Neuronal stem cell (in vitro differentiated cells): ENCODE results near the gene CLMN.

ENCODE experiments used
- DNase-seq: peaks from one replicate; pipeline ENCODE4 v3.0.0-alpha.2; 2013; ENCODE audit warnings: low spot score
- H2AFZ ChIP-seq: one replicate; pipeline ENCODE4 v1.6.1; 2013; ENCODE audit warnings: mild to moderate bottlenecking, low read length, inconsistent platforms
- H2AK5ac ChIP-seq: 2 replicates; pipeline ENCODE4 v1.6.1; 2013; ENCODE audit warnings: low read depth, mild to moderate bottlenecking, inconsistent platforms, low read length, moderate library complexity, mixed read lengths
- H2BK120ac ChIP-seq: 2 replicates; pipeline ENCODE4 v1.6.1; 2013; ENCODE audit warnings: low read depth, mild to moderate bottlenecking, inconsistent platforms, low read length, moderate library complexity, mixed read lengths
- H2BK12ac ChIP-seq: one replicate; pipeline ENCODE4 v1.6.1; 2013; ENCODE audit warnings: low read length, inconsistent platforms
- H2BK15ac ChIP-seq: 2 replicates; pipeline ENCODE4 v1.6.1; 2013; ENCODE audit warnings: mild to moderate bottlenecking, low read length, inconsistent platforms, mixed read lengths
- H2BK5ac ChIP-seq: one replicate; pipeline ENCODE4 v1.6.1; 2013; ENCODE audit warnings: inconsistent platforms, mild to moderate bottlenecking, low read length, moderate library complexity
- H3K14ac ChIP-seq: one replicate; pipeline ENCODE4 v1.6.1; 2013; ENCODE audit warnings: low read length, inconsistent platforms
- H3K18ac ChIP-seq: 2 replicates; pipeline ENCODE4 v1.6.1; 2013; ENCODE audit warnings: low read length, inconsistent platforms
- H3K23ac ChIP-seq: 2 replicates; pipeline ENCODE4 v1.6.1; 2013; ENCODE audit warnings: low read depth, mild to moderate bottlenecking, mixed read lengths, low read length, inconsistent platforms; ENCODE audit not compliant: poor library complexity
- H3K27ac ChIP-seq: replicated peaks from 3 replicates; pipeline ENCODE4 v1.5.1; 2013; ENCODE audit warnings: low read length, inconsistent platforms
- H3K27me3 ChIP-seq, 3 experiments: 2 replicates each; pipeline ENCODE4 v1.6.1; 2013; ENCODE audit warnings: low read length in 3 of 3, mild to moderate bottlenecking in 2 of 3, inconsistent platforms in 1 of 3, low read depth in 1 of 3, mixed read lengths in 1 of 3, moderate library complexity in 1 of 3; ENCODE audit not compliant: control insufficient read depth in 3 of 3, insufficient read depth in 3 of 3
- H3K36me3 ChIP-seq, 2 donors: replicated peaks in 1 of 2; 2 replicates each; pipeline ENCODE4 v1.6.1; 2013; ENCODE audit warnings: low read length in 2 of 2; ENCODE audit not compliant: control insufficient read depth in 2 of 2, insufficient read depth in 2 of 2
- H3K4ac ChIP-seq: 2 replicates; pipeline ENCODE4 v1.6.1; 2013; ENCODE audit warnings: inconsistent platforms, mild to moderate bottlenecking, low read length, moderate library complexity
- H3K4me1 ChIP-seq, 2 donors: 1 replicate in 1 of 2; 2 replicates in 1 of 2; pipeline ENCODE4 v1.6.1; 2013; ENCODE audit warnings: low read length in 2 of 2, low read depth in 1 of 2; ENCODE audit not compliant: control insufficient read depth in 2 of 2, insufficient read depth in 1 of 2
- H3K4me2 ChIP-seq: one replicate; pipeline ENCODE4 v1.6.1; 2013; ENCODE audit warnings: mild to moderate bottlenecking, low read length, inconsistent platforms; ENCODE audit not compliant: insufficient read depth, poor library complexity, severe bottlenecking
- H3K4me3 ChIP-seq, 2 donors: 2 replicates each; pipeline ENCODE4 v1.5.1; 2013; ENCODE audit warnings: low read length in 2 of 2, mild to moderate bottlenecking in 2 of 2, inconsistent platforms in 1 of 2, moderate library complexity in 1 of 2
- H3K79me1 ChIP-seq: one replicate; pipeline ENCODE4 v1.6.1; 2013; ENCODE audit warnings: low read depth, mild to moderate bottlenecking, inconsistent platforms, low read length, moderate library complexity
- H3K9ac ChIP-seq: one replicate; pipeline ENCODE4 v1.6.1; 2013; ENCODE audit warnings: mild to moderate bottlenecking, low read depth, low read length, inconsistent platforms; ENCODE audit not compliant: poor library complexity
- H3K9me3 ChIP-seq, 2 donors: replicated peaks in 1 of 2; 2 replicates each; pipeline versions ENCODE3 to v1.6.1; 2013; ENCODE audit warnings: low read length in 2 of 2, mild to moderate bottlenecking in 2 of 2, inconsistent platforms in 1 of 2, low read depth in 1 of 2, mixed read lengths in 1 of 2, moderate library complexity in 1 of 2; ENCODE audit not compliant: control insufficient read depth in 2 of 2, insufficient read depth in 1 of 2
- H4K8ac ChIP-seq: one replicate; pipeline ENCODE4 v1.6.1; 2013; ENCODE audit warnings: low read depth, mild to moderate bottlenecking, inconsistent platforms, low read length, moderate library complexity
- H4K91ac ChIP-seq: one replicate; pipeline ENCODE4 v1.6.1; 2013; ENCODE audit warnings: low read length, low read depth, mild to moderate bottlenecking, inconsistent platforms; ENCODE audit not compliant: poor library complexity
- WGBS, 2 donors: extraction: QIAGEN DNeasy Blood & Tissue Kit; methylation state at CpG; one replicate each; pipeline ENCODE4 v1.1.7; 2013; ENCODE audit warnings: missing lambda C conversion rate in 2 of 2, mixed read lengths in 1 of 2; ENCODE audit not compliant: insufficient read length in 2 of 2, insufficient replicate concordance in 1 of 2; ENCODE audit errors: extremely low coverage in 2 of 2; 5-methylcytosine and 5-hydroxymethylcytosine counted together

The CLMN gene

GRCh38 chr14:95164506-95164905 lies 155.2 kb downstream of the CLMN start:
- Histone ChIP-seq H2BK5ac (no peak overlapping the region), H3K79me1 (no peaks in the 10 kb centered on the region), H4K8ac (no peak overlapping the region), H4K91ac (no peak overlapping the region), H3K14ac (no peak overlapping the region), H2BK120ac (no peak overlapping the region), H3K9ac (no peak overlapping the region), H3K4ac (no peak overlapping the region), H3K4me1 (peaks cover 0 to 2% of the 10 kb centered on the region in 2 donors), H2AK5ac (no peak overlapping the region), H3K27ac (no peak overlapping the region), H3K4me2 (no peak overlapping the region), H3K27me3 (no peaks in the 10 kb centered on the region), H3K9me3 (peaks cover 0 to 14% of the 10 kb centered on the region in 2 donors), H3K36me3 (peaks cover 4 to 7% of the 10 kb centered on the region in 2 donors), H2AFZ (no peak overlapping the region), H3K18ac (peak overlapping the region; percentile 36), H2BK12ac (no peak overlapping the region), H3K23ac (no peak overlapping the region), H3K4me3 (no peak overlapping the region), H2BK15ac (no peak overlapping the region)
- DNase-seq: no peak
- WGBS, 2 donors: no CpG with 5 or more reads among the region's 1 CpG

GRCh38 chr14:95163666-95164065 lies 156.0 kb downstream of the CLMN start:
- no peak overlapping the region for H2AK5ac ChIP-seq
- no CpG with 5 or more reads among the region's 3 CpGs for WGBS, 2 donors
- H4K91ac ChIP-seq: no peak overlapping the region
- no peak overlapping the region for H3K23ac ChIP-seq
- H3K9me3 ChIP-seq: peaks cover 0 to 14% of the 10 kb centered on the region in 2 donors
- no peak overlapping the region for H4K8ac ChIP-seq
- peaks cover 0 to 2% of the 10 kb centered on the region in 2 donors for H3K4me1 ChIP-seq
- H3K27me3 ChIP-seq: no peaks in the 10 kb centered on the region
- no peak overlapping the region for H3K14ac ChIP-seq
- H3K79me1 ChIP-seq: no peaks in the 10 kb centered on the region
- no peak overlapping the region for H2BK12ac ChIP-seq
- H3K4ac ChIP-seq: no peak overlapping the region
- H2BK120ac ChIP-seq: no peak overlapping the region
- no peak overlapping the region for H2BK15ac ChIP-seq
- H3K27ac ChIP-seq: no peak overlapping the region
- no peak overlapping the region for H2AFZ ChIP-seq
- DNase-seq: no peak
- H3K18ac ChIP-seq: no peak overlapping the region
- no peak overlapping the region for H3K9ac ChIP-seq
- no peak overlapping the region for H3K4me2 ChIP-seq
- no peak overlapping the region for H3K4me3 ChIP-seq
- peaks cover 4 to 7% of the 10 kb centered on the region in 2 donors for H3K36me3 ChIP-seq
- H2BK5ac ChIP-seq: no peak overlapping the region

- H3K4me1 ChIP-seq: peaks cover 1 to 3% of the 10 kb centered on the region in 2 donors
- H2BK15ac ChIP-seq: no peak overlapping the region
- WGBS, 2 donors: no CpG with 5 or more reads among the region's 2 CpGs
These were observed 156.6 kb downstream of the CLMN start for GRCh38 chr14:95163132-95163531.

GRCh38 chr14:95162641-95163040 lies 157.1 kb downstream of the CLMN start:
- H3K4me1 ChIP-seq: peaks cover 3 to 4% of the 10 kb centered on the region in 2 donors
- DNase-seq: no peak
- H2BK12ac ChIP-seq: no peak overlapping the region
- no peak overlapping the region for H3K23ac ChIP-seq
- H2BK5ac ChIP-seq: no peak overlapping the region
- no peak overlapping the region for H3K18ac ChIP-seq
- H2BK15ac ChIP-seq: no peak overlapping the region
- H2AFZ ChIP-seq: no peak overlapping the region
- H4K91ac ChIP-seq: no peak overlapping the region
- H2AK5ac ChIP-seq: no peak overlapping the region
- no CpG with 5 or more reads among the region's 2 CpGs for WGBS, 2 donors
- no peak overlapping the region for H3K14ac ChIP-seq
- H3K36me3 ChIP-seq: peaks cover 4 to 7% of the 10 kb centered on the region in 2 donors
- no peaks in the 10 kb centered on the region for H3K27me3 ChIP-seq
- H3K4me3 ChIP-seq: no peak overlapping the region
- H3K9me3 ChIP-seq: peaks cover 0 to 14% of the 10 kb centered on the region in 2 donors
- no peaks in the 10 kb centered on the region for H3K79me1 ChIP-seq
- no peak overlapping the region for H3K27ac ChIP-seq
- H3K4ac ChIP-seq: no peak overlapping the region
- H2BK120ac ChIP-seq: no peak overlapping the region
- no peak overlapping the region for H4K8ac ChIP-seq
- H3K4me2 ChIP-seq: no peak overlapping the region
- H3K9ac ChIP-seq: no peak overlapping the region

More at GRCh38 chr14:95163132-95163531, 156.6 kb downstream of the CLMN start:
- no peak overlapping the region for H3K9ac ChIP-seq
- no peak overlapping the region for H3K14ac ChIP-seq
- no peak overlapping the region for H3K27ac ChIP-seq
- H3K4ac ChIP-seq: no peak overlapping the region
- peaks cover 4 to 7% of the 10 kb centered on the region in 2 donors for H3K36me3 ChIP-seq
- H3K79me1 ChIP-seq: no peaks in the 10 kb centered on the region
- no peak for DNase-seq
- H2BK120ac ChIP-seq: no peak overlapping the region
- H3K4me2 ChIP-seq: no peak overlapping the region
- no peak overlapping the region for H2AFZ ChIP-seq
- no peak overlapping the region for H2AK5ac ChIP-seq
- no peaks in the 10 kb centered on the region for H3K27me3 ChIP-seq
- H4K8ac ChIP-seq: no peak overlapping the region
- no peak overlapping the region for H2BK5ac ChIP-seq
- H3K18ac ChIP-seq: no peak overlapping the region
- no peak overlapping the region for H4K91ac ChIP-seq
- no peak overlapping the region for H3K4me3 ChIP-seq
- peaks cover 0 to 14% of the 10 kb centered on the region in 2 donors for H3K9me3 ChIP-seq
- no peak overlapping the region for H2BK12ac ChIP-seq
- H3K23ac ChIP-seq: no peak overlapping the region
